ENCODE measurements around the gene DLG2.

DNA sequence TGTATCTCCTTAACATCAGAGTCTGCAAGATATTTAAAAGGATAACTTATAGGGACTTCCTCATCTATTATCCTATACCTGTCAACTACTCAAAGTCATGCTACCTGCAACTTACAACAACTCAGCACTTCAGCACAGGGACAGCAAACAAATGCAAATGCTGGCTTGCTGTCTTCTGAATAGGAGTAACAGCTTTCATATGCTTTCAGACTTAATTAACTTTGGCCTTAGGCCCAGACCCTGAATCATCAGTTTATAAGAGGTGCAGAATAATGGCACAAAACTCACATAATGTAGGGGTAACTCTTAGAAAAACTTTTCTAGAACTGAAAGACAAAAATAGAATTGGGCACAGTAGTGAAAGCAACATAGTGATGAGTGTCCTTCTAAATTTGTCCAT is 953.4 kb downstream of the DLG2 start:
- TF ChIP-seq EP300 (IDR thresholded peaks at IDR 0.05), result no peak
- TF ChIP-seq, protein P1, sequence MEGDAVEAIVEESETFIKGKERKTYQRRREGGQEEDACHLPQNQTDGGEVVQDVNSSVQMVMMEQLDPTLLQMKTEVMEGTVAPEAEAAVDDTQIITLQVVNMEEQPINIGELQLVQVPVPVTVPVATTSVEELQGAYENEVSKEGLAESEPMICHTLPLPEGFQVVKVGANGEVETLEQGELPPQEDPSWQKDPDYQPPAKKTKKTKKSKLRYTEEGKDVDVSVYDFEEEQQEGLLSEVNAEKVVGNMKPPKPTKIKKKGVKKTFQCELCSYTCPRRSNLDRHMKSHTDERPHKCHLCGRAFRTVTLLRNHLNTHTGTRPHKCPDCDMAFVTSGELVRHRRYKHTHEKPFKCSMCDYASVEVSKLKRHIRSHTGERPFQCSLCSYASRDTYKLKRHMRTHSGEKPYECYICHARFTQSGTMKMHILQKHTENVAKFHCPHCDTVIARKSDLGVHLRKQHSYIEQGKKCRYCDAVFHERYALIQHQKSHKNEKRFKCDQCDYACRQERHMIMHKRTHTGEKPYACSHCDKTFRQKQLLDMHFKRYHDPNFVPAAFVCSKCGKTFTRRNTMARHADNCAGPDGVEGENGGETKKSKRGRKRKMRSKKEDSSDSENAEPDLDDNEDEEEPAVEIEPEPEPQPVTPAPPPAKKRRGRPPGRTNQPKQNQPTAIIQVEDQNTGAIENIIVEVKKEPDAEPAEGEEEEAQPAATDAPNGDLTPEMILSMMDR (IDR thresholded peaks at IDR 0.05), result no peak

All from tibial nerve (tissue), 4 donors.